Measurements from ENCODE around the gene RAB36.
A peak's percentile ranks its signal among the peaks of the same experiment; 100 is the strongest.
"Not testable (repeated sequence)": the region's sequence is repeated elsewhere in the genome, so short reads cannot be mapped to it uniquely, and the experiment has no call there.

RAB36 gene

DNA sequence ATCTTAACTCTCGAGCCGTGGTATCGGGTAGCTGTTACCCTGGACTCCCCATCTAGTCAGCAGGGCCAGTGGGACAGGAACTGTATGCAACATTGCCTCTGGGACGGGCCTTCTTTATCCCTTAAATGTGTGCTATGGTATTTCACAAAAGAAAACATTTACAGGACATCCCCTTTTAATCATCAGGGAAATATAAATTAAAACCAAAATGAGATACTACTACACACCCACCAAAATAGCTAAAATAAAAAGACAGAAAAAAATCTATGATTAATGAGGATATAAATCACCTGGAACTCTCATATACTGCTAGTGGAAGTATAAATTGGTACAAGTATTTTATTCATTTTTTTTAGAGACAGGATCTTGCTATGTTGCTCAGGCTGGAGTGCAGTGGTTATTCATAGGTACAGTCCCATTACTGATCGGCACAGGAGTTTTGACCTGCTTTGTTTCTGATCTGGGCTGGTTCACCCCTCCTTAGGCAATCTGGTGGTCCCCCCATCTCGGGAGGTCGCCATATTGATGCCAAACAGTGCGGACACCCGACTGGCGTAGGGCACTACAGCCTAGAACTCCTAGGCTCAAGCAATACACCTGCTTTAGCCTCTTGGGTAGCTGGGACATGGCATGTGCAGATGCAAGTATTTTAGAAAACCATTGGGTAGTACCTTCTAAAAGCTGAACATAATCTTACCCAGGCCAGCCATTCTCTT is 12.7 kb upstream of the RAB36 start:
- DNase-seq (ENCODE audit: low spot score) = no peak
- TF ChIP-seq, protein P1, sequence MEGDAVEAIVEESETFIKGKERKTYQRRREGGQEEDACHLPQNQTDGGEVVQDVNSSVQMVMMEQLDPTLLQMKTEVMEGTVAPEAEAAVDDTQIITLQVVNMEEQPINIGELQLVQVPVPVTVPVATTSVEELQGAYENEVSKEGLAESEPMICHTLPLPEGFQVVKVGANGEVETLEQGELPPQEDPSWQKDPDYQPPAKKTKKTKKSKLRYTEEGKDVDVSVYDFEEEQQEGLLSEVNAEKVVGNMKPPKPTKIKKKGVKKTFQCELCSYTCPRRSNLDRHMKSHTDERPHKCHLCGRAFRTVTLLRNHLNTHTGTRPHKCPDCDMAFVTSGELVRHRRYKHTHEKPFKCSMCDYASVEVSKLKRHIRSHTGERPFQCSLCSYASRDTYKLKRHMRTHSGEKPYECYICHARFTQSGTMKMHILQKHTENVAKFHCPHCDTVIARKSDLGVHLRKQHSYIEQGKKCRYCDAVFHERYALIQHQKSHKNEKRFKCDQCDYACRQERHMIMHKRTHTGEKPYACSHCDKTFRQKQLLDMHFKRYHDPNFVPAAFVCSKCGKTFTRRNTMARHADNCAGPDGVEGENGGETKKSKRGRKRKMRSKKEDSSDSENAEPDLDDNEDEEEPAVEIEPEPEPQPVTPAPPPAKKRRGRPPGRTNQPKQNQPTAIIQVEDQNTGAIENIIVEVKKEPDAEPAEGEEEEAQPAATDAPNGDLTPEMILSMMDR (IDR thresholded peaks at IDR 0.05; ENCODE audit: extremely low read depth, missing control alignments) = no peak

DNA sequence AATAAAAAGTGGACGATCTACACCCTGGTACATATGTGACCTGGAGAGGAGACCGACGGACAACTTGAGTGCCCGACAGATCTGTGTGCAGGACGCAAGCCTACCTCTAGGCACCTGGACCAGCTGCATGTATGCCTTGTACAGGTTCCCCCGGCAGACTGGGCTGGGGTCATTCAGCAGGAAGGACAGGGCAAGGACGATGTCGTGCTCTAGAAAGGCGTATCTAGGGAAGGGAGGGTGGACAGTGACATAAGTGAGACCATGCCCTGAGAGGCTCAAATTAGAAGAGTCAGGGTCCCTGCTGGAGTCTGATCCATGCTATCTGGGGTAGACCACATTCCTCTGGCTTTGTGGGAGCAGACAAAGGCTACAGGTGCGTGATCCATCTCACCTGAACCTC is 11.4 kb upstream of the RAB36 start:
- DNase-seq (ENCODE audit: low spot score) = no peak
- TF ChIP-seq, protein P1 (IDR thresholded peaks at IDR 0.05; ENCODE audit: extremely low read depth, missing control alignments) = no peak

DNA sequence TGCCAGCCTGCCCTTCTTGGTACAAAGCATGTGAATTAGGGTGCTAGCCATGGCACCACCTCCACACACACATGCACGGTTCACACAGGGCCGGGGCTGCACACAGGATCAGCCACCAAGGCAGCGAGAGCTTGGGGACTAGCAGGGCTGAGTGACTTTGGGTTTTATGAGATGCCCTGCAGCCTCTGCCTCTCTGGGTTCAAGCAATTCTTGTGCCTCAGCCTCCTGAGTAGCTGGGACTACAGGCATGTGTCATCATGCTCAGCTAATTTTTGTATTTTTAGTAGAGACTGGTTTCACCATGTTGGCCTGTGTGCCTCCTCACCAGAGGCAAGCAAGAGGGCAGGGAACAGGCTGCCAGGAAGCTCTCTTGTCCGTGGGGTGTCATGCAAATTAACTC is 8.3 kb upstream of the RAB36 start:
- DNase-seq (ENCODE audit: low spot score) = not testable (repeated sequence)

DNA sequence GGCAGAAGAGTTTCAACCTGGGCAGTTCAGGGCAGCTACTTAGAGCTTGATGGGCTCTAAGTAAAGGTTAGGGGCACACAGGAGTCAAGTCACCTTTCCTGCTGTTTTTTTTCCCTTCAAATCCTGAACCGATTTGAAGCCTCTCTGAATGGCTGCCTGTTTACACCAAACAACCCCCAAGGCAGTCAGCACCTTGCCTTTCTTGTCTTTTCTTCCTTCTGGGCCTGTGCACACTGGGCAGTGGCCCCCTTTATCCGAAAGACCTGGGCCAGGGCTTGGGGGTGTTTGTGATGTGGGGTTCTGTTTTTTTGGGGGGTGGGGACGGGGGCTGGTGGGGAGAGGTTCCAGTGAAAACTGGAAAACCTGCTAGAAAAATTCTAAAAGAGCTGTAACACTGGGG is 7.8 kb upstream of the RAB36 start:
- TF ChIP-seq, protein P1 (IDR thresholded peaks at IDR 0.05; ENCODE audit: extremely low read depth, missing control alignments) = no peak
- no peak for DNase-seq (ENCODE audit: low spot score)

DNA sequence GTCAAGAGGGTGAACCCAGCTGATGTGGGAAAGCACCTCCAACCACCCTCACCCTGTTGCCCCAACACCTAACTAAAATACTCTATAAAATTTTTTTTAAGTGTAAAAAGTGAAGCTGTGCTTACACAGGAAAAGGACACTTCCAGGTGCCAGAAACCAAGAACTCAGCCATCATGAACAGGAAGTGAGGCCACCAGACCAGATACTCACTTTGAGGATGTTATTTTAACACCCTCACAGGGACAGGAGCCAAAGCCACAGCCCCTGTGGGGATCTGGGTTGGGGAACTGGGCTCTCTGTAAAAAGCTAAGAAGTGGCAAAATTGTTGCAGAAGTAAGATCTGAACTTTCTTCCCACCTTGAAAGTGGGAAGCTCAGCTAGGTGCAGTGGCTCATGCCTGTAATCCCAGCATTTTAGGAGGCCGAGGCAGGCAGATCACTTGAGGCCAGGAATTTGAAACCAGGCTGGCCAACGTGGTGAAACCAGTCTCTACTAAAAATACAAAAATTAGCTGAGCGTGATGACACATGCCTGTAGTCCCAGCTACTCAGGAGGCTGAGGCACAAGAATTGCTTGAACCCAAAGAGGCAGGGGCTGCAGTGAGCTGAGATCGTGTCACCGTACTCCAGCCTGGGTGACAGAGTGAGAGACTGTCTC is 7.2 kb upstream of the RAB36 start:
- peak; percentile 64 for DNase-seq (ENCODE audit: low spot score)
- TF ChIP-seq, protein P1 (IDR thresholded peaks at IDR 0.05; ENCODE audit: extremely low read depth, missing control alignments) = no peak

DNA sequence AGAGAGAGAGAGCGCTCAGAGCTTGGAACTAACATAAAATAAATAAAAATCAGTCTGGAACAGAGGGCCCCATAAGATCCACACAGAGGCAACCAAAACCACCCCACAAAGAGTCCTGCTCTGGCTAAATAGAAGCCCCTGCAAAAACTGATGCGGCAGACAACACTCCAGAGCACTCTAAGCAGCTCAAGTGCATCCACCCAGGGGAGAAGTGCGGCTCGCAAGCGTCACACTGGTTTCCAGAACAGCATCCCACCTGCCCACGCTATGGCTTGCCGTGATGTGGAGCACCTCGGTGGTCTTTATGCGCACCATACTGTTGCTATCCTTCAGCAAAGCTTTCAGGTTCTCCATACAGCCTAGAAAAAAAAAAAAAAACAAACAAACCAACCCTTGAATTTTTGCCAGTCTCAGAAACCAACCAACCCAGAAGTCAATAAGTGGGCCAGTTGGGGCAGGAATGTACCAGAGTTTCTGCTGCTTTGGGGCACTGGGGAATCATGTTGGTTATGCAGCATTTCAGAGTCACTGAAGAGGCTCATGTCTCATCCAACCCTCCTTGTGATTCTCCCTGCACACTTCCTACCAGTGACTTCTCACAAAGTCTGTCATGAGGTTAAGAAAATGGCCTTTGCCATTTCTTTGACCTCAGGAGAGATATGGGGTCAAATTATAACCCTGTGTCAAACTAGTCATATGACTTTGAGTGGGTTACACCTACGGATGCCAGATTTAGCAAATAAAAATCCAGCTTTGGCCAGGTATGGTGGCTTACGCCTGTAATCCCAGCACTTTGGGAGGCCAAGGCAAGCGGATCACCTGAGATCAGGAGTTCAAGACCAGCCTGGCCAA is 6.5 kb upstream of the RAB36 start:
- DNase-seq (ENCODE audit: low spot score) = no peak

DNA sequence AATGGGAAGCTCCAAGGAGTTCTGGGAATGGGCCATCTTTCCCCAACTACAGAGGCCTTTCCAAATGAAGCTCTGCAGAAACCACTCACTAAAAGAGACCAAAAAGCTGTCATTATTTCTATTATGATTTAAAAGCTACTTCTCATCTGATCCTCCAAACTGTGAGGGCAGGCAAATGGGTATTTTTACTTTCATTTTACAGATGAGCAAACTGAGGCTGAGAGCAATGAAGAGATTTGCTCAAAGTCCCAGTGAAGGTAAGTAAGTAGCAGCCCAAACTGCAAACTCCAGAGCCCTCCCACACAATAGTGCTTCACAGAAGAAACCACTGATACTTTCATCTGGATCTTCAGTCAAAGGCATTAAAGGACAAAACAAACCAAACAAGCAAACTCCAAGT is 4.9 kb upstream of the RAB36 start:
- TF ChIP-seq, protein P1 (IDR thresholded peaks at IDR 0.05; ENCODE audit: extremely low read depth, missing control alignments) = no peak

More for the DNA sequence above, 6.5 kb upstream of the RAB36 start:
- TF ChIP-seq, protein P1 (IDR thresholded peaks at IDR 0.05; ENCODE audit: extremely low read depth, missing control alignments) = no peak

More for the DNA sequence above, 4.9 kb upstream of the RAB36 start:
- DNase-seq (ENCODE audit: low spot score) = no peak
